AG10803 (cell line): ENCODE data around the gene KRTAP12-3.
"Not testable (repeated sequence)": the region's sequence is repeated elsewhere in the genome, so short reads cannot be mapped to it uniquely, and the experiment has no call there.

Experiments
- DNase-seq: peaks from one replicate; pipeline ENCODE4 v3.0.0; 2010; ENCODE audit warnings: low read depth
- H3K4me3 ChIP-seq: 2 replicates; pipeline ENCODE4 v1.5.1; 2011; ENCODE audit warnings: mild to moderate bottlenecking, low read length, control low read depth
- CTCF ChIP-seq: conservative IDR thresholded peaks from 2 replicates; pipeline ENCODE4 v1.5.1; 2011; ENCODE audit warnings: mild to moderate bottlenecking, low read length, control low read depth, inconsistent platforms

The KRTAP12-3 gene

GRCh38 chr21:44656868-44657267 is 864 bp upstream of the KRTAP12-3 start:
- DNase-seq = no peak
- TF ChIP-seq CTCF = no peak
- H3K4me3 ChIP-seq = no peak overlapping the region

GRCh38 chr21:44658541-44658910 is 794 bp downstream of the KRTAP12-3 start:
- no peak for TF ChIP-seq CTCF
- no peak for DNase-seq
- no peak overlapping the region for H3K4me3 ChIP-seq

- no peak for TF ChIP-seq CTCF
- no peak overlapping the region for H3K4me3 ChIP-seq
- DNase-seq = no peak
These were observed 1.3 kb downstream of the KRTAP12-3 start for GRCh38 chr21:44658913-44659595.

- H3K4me3 ChIP-seq, DNase-seq: not testable (repeated sequence)
These were observed 3.8 kb downstream of the KRTAP12-3 start for GRCh38 chr21:44661567-44661966.

GRCh38 chr21:44664691-44665090 is 7.0 kb downstream of the KRTAP12-3 start:
- no peak overlapping the region for H3K4me3 ChIP-seq
- no peak for DNase-seq
- TF ChIP-seq CTCF = no peak

GRCh38 chr21:44666401-44667320 is 8.9 kb downstream of the KRTAP12-3 start, which contains the start of gene KRTAP12-2:
Gene KRTAP12-2 (minus strand): TSS chr21:44666927. CDS start chr21:44666886, 41 bp downstream.
- DNase-seq = no peak
- no peak for TF ChIP-seq CTCF

GRCh38 chr21:44667612-44668011 is 9.9 kb downstream of the KRTAP12-3 start:
- no peak overlapping the region for H3K4me3 ChIP-seq
- TF ChIP-seq CTCF = no peak
- no peak for DNase-seq

More at GRCh38 chr21:44666401-44667320, 8.9 kb downstream of the KRTAP12-3 start, which contains the start of gene KRTAP12-2:
- no peak within 1 kb of the TSS for H3K4me3 ChIP-seq
